Measurements from ENCODE around the gene ERCC6. TPM values are rescaled to one million over a fixed set of nuclear protein-coding genes. Genes with fewer than 3 reads are reported as not detected.

The ERCC6 gene
- total RNA-seq, 1 donor from 2014 or later = 23.5 TPM

DNA sequence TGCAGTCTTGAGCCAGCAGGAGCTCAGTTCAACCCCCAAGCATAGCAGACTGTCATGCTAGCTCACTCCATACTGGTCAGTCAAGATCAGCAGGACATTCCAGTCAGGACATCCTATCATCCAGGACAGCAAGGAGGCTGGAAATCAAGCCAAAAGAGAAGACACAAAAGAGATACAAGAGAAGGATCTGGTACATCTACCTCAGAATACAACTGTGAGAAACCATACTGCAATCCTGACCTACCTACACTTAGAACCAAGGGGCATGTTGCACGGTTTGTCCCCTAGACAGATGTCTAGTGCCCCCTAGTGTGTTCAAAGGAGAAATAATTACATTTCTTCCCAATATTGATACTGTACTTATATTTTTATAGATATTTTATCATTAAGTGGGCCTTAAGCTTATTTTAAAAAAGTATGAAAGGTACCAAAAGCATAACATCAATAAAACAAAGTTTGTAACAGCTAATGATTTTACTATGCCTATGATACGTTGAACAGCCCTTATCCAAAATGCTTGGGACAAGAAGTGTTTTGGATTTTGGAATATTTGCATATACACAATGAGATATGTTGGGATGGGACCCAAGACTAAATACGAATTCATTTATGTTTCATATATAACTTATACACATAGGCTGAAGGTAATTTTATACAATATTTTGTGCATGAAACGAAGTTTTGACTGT is 26.7 kb downstream of the ERCC6 start:
- H3K36me3 ChIP-seq = peaks cover 27% of the 10 kb centered on the region
- DNase-seq (no peak), ATAC-seq (peak; percentile 59 to 64)
- H3K4me1 ChIP-seq = no peaks in the 10 kb centered on the region
- H3K27me3 ChIP-seq (ENCODE audit: low read depth) = no peaks in the 10 kb centered on the region
- intact Hi-C loops (cut with DNase I) = no loop called here
- H3K9me3 ChIP-seq = no peaks in the 10 kb centered on the region
- no peak overlapping the region for H3K4me3 ChIP-seq
- TF ChIP-seq, protein P1, sequence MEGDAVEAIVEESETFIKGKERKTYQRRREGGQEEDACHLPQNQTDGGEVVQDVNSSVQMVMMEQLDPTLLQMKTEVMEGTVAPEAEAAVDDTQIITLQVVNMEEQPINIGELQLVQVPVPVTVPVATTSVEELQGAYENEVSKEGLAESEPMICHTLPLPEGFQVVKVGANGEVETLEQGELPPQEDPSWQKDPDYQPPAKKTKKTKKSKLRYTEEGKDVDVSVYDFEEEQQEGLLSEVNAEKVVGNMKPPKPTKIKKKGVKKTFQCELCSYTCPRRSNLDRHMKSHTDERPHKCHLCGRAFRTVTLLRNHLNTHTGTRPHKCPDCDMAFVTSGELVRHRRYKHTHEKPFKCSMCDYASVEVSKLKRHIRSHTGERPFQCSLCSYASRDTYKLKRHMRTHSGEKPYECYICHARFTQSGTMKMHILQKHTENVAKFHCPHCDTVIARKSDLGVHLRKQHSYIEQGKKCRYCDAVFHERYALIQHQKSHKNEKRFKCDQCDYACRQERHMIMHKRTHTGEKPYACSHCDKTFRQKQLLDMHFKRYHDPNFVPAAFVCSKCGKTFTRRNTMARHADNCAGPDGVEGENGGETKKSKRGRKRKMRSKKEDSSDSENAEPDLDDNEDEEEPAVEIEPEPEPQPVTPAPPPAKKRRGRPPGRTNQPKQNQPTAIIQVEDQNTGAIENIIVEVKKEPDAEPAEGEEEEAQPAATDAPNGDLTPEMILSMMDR (IDR thresholded peaks at IDR 0.05) = peak; percentile 60
- H3K27ac ChIP-seq = no peak overlapping the region

DNA sequence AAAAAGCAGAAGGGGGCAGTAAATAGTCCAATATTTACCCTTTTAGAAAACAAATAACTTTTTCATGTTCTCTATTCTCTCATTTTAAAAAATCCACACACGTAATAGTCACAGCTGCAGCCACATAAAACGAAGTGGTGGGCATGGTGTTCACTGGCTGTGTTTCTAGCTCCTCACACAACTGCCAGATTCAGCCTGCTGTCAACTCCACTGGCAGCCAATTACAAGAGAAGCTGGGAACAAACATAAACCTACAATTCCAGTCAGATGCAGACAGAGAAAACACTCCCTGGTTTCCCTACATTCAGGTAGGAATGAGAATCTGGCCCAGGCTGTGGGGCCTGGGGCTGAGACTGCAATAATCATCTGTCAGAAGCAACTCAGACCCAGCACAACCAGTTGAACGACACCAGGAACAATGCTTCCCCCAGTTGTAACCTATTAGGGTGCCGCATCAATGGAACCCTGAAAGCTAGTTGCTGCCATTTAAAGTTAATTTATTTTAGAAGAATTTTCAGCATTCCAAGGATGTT is 29.1 kb downstream of the ERCC6 start:
- ATAC-seq (no peak), DNase-seq (no peak)
- Histone ChIP-seq H3K27me3 (ENCODE audit: low read depth) (no peaks in the 10 kb centered on the region), H3K36me3 (peaks cover 17% of the 10 kb centered on the region), H3K4me3 (no peak overlapping the region), H3K4me1 (no peaks in the 10 kb centered on the region), H3K27ac (no peak overlapping the region), H3K9me3 (no peaks in the 10 kb centered on the region)
- TF ChIP-seq, protein P1 (IDR thresholded peaks at IDR 0.05) = no peak
- intact Hi-C loops (cut with DNase I) = no loop called here

DNA sequence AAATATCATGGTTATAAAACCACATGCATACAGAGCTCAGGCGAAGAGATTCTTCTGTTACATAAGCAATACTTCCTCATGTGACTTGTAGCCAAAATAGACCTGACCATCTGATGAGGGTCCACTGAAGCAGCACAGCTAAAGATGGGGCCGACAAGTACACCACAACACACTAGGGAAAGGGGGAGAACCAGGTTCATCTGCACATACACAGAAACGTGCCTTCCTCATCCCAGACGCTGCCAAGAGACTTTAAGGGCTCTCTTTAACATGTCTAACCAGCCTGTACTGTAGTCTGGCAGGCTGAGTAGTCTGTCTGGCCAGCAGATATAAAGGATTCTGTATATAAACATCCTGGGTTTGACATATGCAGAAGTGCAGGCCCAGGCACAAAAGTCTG is 30.3 kb downstream of the ERCC6 start:
- peaks cover 25% of the 10 kb centered on the region for H3K36me3 ChIP-seq
- no peak overlapping the region for H3K27ac ChIP-seq
- no peaks in the 10 kb centered on the region for H3K4me1 ChIP-seq
- intact Hi-C loops (cut with DNase I) = no loop called here
- no peak overlapping the region for H3K4me3 ChIP-seq
- no peak for ATAC-seq
- TF ChIP-seq, protein P1 (IDR thresholded peaks at IDR 0.05) = no peak
- DNase-seq = no peak
- no peaks in the 10 kb centered on the region for H3K9me3 ChIP-seq
- no peaks in the 10 kb centered on the region for H3K27me3 ChIP-seq (ENCODE audit: low read depth)

GRCh38 chr10:49508249-49508648 is 30.7 kb downstream of the ERCC6 start:
- Histone ChIP-seq H3K36me3 (peaks cover 25% of the 10 kb centered on the region), H3K27ac (no peak overlapping the region), H3K9me3 (no peaks in the 10 kb centered on the region), H3K4me3 (no peak overlapping the region), H3K27me3 (ENCODE audit: low read depth) (no peaks in the 10 kb centered on the region), H3K4me1 (no peaks in the 10 kb centered on the region)
- TF ChIP-seq, protein P1 (IDR thresholded peaks at IDR 0.05) = no peak
- ATAC-seq (no peak), DNase-seq (no peak)
- intact Hi-C loops (cut with DNase I) = no loop called here

DNA sequence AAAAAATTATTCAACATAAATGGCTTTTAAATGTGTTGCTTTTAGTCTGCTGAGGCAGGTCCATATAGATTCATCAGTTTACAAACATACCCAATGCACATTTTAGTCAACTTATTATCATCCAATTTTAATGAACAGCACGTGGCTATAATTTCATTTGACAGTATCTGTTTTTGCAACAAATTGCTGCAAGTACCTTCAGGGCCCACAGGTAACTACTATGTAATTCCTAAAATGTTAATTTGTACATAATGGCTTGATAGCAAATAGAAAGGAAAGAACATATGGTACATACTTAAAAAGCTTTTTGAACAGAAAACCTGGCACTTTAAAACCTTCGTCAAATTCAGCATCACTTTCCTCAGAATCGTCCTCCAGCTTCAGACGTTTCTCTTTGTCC is 33.3 kb downstream of the ERCC6 start:
- ATAC-seq = no peak
- intact Hi-C loops (cut with DNase I) = no loop called here
- Histone ChIP-seq H3K4me1 (no peaks in the 10 kb centered on the region), H3K4me3 (no peak overlapping the region), H3K27me3 (ENCODE audit: low read depth) (no peaks in the 10 kb centered on the region), H3K36me3 (peaks cover 30% of the 10 kb centered on the region), H3K9me3 (no peaks in the 10 kb centered on the region), H3K27ac (no peak overlapping the region)
- DNase-seq = no peak
- TF ChIP-seq, protein P1 (IDR thresholded peaks at IDR 0.05) = no peak

All from lower lobe of right lung (tissue), 2 donors.